ENCODE data around the gene SDC1.

SDC1 gene

DNA sequence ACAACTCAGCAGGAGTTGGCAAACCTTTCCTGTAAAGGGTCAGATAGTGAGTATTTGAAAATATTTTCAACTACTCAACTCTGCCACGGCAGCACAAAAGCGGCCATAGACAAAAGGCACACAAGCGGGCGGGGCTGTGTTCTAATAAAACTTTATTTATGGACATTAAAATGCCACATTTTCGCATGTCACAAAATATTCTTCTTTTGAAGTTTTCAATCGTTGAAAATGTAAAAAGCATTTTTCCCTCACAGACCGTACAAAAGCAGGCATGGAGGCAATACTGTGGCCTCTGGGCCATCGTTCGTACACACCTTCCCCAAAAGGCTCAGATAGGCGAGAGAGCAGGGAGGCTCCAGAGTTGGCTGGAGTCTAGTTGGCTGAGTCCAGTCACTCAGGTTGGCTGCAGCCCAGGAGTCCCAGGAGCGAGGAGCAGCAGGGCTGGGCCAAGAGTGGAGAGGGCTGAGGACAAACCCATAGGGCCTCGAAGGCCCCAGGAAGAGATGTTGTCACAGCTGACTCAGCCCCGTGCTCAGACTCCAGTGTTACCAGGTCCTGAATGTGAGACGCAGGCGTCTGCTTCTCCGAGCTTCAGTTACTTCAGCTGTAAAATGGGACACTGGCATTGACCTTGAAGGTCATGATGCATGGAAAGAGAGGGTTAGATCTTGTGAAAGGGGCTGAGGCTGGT is 42.5 kb downstream of the SDC1 start:
- DNase-seq: peak; percentile 5

- DNase-seq: no peak
Observed at GRCh38 chr2:20181761-20182160, 43.2 kb downstream of the SDC1 start.

DNA sequence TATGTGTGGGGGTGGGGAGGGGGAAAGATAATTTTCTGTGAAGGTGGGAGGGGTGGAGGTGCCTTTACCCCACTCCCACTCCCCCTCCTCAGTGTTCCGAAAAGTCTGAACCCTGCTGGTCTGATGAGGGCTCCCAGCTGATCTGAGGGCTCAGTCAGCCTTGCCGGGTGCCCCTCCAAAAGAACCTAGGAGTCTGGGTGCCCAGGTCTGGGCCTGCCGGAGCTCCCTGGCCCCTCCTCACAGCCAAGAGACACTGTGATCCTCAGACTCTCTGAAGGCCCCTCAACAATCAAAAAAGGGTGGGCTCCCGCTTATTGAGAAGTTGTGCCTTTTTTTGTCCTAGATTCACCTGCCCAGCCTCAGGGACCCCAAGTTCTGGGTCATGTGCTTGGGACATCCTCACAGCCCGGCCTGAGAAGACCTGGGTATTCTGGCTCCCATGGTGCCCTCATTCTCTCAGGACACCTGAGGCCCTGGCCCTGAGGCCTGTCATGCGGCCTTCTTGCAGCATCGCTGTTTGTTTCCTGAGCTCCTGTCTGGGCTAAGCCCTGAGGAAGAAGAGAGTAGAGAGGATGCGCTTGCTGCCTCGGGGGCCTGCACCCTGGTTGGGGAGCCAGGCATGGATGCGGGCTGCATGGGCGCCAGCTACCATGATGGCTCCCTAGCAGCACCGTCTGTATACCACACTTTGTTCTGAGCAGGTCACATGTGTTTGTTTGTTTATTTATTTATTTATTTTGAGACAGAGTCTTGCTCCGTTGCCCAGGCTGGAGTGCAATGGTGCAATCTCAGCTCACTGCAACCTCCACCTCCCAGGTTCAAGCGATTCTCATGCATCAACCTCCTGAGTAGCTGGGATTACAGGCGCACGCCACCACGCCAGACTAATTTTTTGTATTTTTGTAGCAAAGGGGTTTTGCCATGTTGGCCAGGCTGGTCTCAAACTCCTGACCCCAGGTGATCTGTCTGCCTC is 44.0 kb downstream of the SDC1 start:
- no peak for DNase-seq

DNA sequence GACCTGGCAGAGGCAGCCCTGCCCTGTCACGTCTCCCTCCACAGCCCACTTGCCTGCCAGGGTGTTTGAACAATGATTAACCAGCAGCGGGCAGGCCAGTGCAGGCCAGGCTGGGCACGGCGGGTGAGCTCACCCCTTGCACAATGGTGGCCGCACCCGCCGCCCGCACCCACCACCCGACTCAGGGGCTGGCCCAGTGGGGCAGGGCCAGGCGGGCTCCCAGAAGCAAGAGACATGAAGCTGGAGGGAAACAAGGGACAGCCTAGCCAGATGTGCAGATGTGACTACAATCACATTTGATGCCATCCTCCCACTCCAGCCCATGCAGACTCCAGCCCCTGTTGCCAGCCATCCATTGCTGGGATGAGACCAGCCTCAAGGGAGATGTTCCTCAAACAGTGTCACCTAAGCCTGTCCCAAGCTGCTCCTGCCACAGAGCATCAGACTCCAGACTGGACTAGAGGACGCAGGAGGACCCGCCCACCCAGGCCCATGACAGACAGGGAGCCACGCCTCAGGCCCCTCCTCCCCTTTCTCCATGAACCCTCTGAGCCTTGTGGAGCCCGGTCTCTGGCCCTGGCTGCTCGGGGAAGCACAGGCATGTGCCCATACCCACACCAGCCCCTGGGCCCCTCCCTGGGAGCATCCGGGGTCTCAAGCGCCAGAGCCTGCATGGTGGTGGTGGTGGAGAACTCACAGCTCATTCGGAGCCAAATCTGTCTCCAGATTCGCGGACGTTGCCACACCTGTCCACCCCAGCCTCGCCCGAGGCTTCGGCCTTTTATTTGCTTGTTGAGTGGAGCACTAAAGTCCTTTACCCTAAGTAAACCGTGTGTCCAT is 45.0 kb downstream of the SDC1 start:
- DNase-seq: no peak

GRCh38 chr2:20179466-20179754 is 45.5 kb downstream of the SDC1 start:
- DNase-seq: no peak

DNA sequence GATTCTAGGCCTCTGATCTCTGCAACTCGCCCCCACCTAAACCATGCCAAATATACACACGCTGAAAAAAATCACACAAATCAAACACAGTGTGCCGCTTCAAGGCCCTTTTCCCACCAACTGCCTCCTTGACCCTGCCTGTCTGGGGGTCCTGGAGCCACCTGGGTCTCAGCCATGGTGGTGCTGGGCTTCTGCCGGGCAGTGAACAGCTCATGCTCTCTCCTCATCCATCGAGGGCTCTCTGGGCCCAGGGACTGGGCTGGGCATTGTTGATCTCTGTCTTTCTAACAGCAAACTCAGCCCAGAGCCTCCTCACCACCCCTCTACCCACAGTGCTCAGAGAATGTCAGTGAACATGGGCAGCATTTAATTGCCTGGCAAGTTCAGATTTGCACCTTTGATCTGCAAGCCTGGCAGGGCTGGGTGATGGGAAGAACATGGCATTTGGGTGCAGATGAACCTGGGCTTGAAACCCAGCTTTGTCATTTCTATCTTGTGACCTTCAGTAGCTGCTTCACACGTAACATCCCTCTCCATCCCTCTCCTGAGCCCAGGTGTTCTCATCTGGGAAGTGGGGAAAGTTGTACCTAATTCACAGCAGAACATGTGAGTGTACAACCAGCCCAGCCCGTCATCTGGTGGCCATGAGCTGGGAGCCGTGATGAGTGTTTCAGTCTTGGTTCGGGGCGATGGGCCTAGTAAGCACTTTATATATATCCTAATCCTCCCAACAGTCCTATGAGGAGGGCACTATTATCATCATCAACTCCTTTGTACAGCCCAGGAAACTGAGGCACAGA is 46.1 kb downstream of the SDC1 start:
- no peak for DNase-seq

GRCh38 chr2:20178249-20178607 is 46.7 kb downstream of the SDC1 start:
- no peak for DNase-seq

DNA sequence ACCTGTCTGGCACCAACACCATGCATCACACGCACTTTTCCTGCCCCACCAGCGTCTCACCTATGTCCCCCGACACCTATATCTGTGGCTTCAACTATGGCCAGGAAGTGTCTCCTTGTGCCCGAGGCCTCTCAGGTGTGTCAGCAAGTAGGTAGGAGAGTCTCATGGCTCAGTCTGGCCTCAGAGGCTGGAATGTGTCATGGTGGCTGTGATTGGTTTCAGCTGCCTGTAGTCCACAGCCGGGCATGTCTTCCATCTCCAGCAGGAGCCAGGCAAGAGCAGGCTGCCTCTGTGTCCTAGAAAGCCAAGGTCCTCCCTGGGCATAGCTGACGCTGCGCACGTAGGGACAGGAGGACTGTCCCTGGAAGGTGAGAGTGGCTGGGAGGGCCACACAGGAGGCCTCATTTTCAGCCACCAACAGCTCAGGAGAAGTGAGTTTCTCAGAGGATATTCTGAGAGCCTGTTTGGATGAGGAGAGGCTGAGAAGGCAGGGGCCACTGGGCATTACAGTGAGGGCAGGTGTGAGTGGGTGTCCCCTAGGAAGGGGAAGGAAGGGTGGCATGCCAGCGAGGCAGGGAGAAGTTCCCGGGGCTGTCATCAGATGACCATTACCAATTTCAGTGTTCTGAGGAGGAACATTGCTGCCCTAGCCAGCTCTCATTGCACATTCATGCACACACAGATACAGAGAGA is 47.2 kb downstream of the SDC1 start:
- DNase-seq: no peak

GRCh38 chr2:20176760-20177159 is 48.2 kb downstream of the SDC1 start:
- no peak for DNase-seq

- no peak for DNase-seq
Observed at GRCh38 chr2:20175931-20176330, 49.0 kb downstream of the SDC1 start.

- no peak for DNase-seq
Observed at GRCh38 chr2:20175267-20175666, 49.7 kb downstream of the SDC1 start.

- DNase-seq: no peak
Observed at GRCh38 chr2:20174410-20174809, 50.5 kb downstream of the SDC1 start.

DNA sequence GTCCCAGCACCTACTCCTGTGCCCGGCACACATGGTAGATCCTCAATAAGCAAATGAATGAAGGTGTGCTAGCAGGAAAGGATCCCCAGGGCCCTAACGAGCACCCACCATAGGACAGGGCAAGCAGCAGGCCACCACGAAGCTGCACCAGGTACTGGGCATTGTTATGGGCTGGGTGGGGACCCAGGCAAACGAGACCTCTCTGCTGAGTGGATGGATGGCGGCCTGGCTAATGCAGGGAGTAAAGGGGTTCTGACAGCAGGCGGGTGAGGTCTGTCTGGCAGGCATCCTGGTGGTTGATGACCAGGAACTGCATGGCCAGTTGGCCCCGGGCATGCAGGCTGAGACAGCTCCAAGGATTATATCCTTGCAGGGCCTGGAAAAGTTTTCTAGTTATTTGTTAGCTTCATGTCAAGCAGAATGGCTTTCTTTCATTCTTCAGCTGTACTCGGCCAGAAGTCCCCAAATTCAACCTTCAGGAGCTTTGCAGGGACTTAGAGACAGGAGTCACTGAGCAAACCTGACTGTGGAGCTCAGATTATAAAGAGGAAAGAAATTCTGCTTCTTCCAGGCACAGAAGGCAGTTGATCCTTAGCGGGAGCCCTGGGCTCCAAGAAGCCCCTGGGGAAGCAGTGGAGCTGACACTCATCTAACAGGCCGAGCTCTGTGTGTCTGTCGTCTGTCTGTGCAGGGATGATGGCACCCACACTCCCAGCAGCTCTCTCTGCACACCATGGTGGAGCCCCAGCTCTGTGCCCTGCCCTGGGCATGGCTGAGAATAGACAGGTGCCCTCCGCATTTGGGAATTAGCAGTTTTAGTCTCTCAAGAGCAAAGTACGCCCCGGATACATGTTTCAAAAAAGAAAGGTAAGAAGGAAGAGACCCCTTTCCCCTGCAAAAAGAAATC is 51.2 kb downstream of the SDC1 start:
- no peak for DNase-seq

- DNase-seq: no peak
Observed at GRCh38 chr2:20173064-20173463, 51.9 kb downstream of the SDC1 start.

DNA sequence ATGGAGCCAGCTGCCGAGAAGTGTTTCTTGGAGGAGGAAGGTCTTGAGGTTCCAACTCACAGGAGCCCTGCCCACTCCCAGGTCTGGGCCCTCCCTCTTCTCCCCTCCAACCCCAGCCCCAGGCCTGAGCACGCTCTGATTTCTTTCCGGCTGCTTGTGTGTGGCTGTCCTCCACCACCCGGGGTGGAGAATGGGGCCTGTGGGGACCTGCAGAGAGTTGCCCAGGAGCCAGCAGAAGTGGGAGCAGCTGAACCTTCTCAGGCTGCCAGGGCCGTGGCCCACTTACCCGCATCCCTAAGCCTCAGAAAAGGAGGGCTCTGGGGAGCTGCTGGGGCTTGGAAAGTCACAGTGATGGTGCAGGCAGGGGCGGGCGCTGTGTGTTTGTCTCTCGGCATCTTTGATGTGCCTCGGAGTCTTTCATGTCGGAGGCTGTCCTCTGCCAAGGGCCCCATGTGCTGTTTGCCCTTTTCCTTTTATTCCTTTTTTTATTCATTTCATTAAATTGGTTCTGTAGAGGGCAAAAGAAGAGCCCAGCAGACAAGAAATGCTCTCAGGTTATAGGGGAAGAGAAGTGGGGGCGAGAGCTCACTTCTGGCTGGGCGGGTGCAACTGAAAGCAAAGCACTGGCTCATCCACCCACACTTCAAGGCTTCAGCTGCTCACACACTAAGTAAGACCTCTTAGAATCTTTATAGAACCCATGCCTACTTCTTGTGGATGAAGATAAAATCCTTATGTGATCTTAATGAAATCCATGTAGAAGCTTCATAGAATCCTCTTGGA is 52.5 kb downstream of the SDC1 start:
- DNase-seq: no peak

- DNase-seq: no peak
Observed at GRCh38 chr2:20171445-20171977, 53.4 kb downstream of the SDC1 start.

GRCh38 chr2:20170704-20171250 is 54.2 kb downstream of the SDC1 start:
- no peak for DNase-seq

GRCh38 chr2:20169796-20170703 is 54.9 kb downstream of the SDC1 start:
- DNase-seq: no peak

All from hematopoietic multipotent progenitor cell treated with erythropoietin and hydrocortisone succinate and interleukin-3 and kit ligand, for 8 days (in vitro differentiated cells).